GDM1 (cell line): ENCODE results near the gene IQCC.

Source experiments
- DNase-seq: peaks from one replicate; lab custom pipeline; 2025; lab: John Stamatoyannopoulos, UW

The IQCC gene

GRCh38 chr1:32224285-32224684 is 18.8 kb downstream of the IQCC start:
- no peak for DNase-seq

- DNase-seq = no peak
These were observed 23.3 kb downstream of the IQCC start for GRCh38 chr1:32228771-32229170.

DNA sequence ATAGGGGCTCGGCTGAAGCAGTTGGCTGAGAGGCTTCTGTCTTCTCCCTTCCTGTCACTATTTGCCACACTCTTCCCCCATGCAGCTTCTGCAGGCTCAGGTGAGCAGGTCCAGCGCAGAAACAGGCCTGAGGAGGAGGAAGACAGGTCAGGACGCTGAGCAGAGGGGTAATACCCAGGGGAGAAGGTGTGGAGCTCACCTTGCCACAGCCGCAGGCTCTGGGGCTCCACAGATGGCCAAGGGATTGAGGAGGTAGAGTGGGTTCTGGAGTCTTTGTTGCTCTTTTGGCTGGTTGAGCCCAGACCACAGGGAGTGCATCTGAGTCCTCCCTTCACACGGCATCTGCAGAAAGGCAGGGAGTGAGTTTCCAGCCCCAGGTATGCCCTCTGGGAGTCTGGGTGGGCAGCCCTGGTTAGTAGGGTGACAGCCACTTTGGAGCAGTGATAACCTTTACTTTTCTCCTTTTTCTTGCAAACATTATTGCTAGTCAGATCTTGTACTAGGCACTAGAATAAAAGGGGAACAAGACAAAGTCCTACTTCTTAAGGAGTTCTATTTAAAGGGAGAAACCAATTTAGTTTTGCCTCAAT is 26.5 kb downstream of the IQCC start:
- DNase-seq = no peak

DNA sequence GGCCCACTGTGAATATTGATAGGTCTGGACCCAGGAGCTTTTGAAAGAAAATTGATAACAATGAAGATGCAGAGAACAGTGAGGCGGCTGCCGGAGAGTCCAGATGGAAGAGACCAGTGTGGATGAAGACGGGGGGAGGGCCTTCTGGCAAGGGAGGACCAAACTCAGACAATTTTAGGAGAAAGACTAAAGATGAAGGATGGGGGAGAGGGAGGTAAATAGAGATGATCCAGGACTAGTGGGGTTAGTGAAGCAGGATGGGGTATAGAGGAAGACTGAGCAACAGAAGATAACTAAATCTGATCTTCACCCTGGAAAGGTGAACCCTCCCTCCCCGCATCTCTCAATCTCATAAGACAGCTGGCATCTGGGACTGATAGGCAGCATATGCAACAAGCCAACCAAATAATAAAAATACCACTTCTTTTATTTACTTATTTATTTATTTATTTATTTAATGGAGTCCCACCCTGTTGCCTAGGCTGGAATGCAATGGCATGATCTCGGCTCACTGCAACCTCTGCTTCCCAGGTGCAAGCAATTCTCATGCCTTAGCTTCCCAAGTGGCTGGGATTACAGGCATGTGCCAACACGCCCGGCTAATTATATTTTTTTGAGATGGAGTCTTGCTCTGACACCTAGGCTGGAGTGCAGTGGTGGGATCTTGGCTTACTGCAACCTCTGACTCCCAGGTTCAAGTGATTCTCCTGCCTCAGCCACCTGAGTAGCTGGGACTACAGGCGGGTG is 27.3 kb downstream of the IQCC start:
- no peak for DNase-seq

- no peak for DNase-seq
These were observed 29.3 kb downstream of the IQCC start for GRCh38 chr1:32234792-32235191.

GRCh38 chr1:32239337-32239736 is 33.9 kb downstream of the IQCC start:
- no peak for DNase-seq

GRCh38 chr1:32239790-32240139 is 34.3 kb downstream of the IQCC start:
- no peak for DNase-seq

GRCh38 chr1:32240140-32240951 is 34.9 kb downstream of the IQCC start:
- DNase-seq = no peak

DNA sequence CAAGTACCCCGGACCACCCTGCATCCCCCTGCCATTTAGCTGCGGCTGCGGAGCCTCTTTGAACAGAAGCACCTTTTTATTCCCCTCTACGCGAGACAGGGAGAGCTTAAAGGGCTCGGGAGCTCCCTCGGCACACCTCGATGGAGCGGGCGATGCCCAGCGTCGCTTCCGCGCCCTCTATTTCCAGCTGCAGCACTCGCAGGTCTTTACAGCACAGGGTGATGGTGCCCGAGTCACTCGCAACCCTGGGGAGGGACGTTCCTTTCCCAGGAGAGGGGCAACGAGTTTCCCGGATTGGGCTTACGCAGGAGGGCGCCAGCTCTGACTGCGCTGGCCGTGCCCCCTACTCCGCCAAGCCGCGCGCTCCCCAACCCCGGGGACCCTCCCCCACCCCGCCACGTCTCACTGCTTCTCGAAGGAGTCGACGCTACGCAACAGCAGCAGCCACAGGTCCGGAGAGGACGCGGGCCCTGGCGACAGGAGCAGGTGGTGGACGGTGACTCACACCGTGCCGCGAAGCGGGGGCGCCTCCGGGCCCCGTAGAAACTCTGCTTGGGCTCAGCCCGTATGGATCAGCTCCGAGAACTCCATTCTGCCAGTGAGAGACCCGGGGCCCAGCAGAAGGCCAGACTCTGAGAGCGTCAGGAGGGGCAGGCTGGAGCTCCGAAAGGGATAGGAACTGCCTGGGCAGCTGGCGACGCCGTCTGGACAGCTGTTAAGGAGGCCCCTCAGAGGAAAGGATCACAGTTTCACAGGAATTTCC is 35.7 kb downstream of the IQCC start:
- DNase-seq = no peak

DNA sequence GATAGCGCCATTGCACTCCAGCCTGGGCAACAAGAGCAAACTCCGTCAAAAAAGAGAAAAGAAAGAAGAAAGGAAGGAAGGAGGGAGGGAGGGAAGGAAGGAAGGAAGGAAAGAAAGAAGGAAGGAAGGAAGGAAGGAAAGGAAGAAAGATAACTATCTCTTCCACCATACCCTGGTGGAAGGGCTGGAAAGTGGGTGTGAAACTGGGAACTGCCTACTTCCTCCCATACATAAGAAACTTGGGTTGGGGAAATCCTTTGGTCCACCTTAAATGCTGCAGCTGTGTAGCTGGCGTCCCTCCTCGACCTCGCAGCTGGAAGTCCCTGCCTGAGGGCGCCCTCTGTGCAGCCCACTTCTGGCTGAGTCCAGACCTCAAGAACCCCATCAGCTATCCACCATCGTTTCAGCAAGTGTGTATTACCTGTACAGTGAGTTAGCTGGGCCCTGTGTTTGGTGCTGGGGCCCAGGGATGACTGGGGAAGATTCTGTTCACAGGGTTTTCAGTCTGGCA is 36.9 kb downstream of the IQCC start:
- DNase-seq = no peak

GRCh38 chr1:32246888-32247273 is 41.4 kb downstream of the IQCC start, which contains the start of gene FAM167B:
FAM167B (plus strand) TSS chr1:32247222; CDS start chr1:32247422, 200 bp downstream.
- DNase-seq = no peak

DNA sequence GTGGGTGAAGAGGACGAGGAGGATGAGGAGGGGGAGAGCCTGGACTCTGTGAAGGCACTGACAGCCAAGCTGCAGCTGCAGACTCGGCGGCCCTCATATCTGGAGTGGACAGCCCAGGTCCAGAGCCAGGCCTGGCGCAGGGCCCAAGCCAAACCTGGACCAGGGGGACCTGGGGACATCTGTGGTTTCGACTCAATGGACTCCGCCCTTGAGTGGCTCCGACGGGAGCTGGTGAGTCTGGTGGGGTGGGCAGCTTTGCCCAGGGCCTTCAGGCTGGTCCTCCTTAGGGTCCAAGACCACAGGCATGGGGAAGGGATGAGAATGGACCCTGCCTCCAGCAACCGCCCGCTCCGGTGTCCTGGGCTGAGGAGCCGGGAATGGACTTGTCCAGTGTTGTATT is 42.0 kb downstream of the IQCC start:
- no peak for DNase-seq

DNA sequence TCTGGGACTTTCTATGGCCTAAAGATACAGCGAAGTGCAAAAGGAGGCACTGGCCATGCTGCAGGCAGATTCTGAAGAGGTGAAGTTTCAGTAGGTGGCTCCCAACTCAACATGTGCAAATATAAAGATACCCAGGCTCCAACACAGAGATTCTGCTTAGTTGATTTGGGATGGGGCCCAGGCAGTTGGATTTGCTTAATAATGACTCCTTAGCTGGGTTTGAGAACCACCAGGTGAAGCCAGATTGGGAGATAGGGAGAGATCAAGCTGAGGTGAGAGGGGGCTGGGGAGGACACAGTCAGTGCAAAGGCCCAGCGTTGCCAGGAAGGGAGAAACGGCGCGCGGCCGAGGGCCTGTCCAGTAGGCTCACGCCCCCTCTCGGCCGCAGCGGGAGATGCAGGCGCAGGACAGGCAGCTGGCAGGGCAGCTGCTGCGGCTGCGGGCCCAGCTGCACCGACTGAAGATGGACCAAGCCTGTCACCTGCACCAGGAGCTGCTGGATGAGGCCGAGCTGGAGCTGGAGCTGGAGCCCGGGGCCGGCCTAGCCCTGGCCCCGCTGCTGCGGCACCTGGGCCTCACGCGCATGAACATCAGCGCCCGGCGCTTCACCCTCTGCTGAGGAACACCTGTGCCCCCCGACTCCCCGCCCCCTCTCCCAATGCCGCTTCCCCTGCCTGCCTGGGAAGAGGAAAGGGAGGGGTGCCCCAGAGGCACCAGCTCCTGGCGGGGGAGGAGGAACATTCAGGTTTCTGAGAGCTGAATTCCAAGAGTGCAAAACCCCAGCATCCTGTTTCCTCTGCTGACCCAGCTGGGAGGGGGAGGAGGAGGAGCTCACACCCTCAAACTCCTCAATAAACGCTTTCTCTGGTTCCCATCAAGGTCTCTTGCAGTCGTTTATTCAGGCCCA is 42.8 kb downstream of the IQCC start:
- peak; percentile 57 for DNase-seq

GRCh38 chr1:32249831-32250525 is 44.5 kb downstream of the IQCC start:
- peak; percentile 86 for DNase-seq

GRCh38 chr1:32250893-32251716 is 45.6 kb downstream of the IQCC start, which contains the start of gene LCK:
LCK (plus strand) TSS chr1:32251265; CDS start chr1:32274330, 23,065 bp downstream.
- DNase-seq = no peak

DNA sequence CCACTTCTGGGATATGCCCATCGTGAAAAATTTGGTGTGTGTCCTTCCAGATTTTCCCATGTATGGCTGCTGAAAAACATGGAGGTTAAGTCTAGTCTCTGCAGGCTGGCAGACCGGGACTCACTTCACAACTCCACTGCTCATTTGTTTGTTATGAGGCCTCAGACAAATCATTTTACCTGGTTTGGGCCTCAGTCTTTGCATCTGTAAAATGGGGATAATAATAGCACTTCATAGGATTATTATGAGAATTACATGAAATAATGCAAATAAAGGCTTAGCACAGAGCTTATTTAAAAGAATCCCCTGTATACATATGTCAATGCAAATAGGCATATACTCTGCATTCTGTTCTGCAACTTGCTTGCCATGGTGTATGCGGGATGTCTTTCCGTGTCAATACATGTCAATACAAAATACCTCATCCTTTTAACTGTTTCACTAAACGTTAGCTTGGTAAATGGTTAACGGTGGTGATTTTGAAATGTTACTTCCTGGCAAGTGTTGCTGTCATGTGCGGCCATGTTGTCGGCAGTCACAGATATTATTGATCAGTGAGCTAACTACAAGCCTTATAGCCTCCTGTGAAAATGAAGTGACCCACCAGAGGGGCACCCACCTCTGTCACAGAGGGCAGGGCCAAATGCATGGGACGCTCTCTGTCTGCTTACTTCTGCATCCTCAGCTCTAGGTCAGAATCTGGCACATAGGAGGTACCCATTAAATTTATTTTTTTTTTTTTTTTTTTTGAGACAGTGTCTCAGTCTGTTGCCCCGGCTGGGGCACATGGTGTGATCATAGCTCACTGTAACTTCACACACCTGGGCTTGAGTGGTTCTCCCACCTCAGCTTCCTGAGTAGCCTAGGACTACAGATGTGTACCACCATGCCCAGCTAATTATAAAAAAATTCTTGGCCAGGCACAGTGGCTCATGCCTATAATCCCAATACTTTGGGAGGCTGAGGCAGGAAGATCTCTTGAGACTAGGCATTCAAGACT is 49.9 kb downstream of the IQCC start:
- DNase-seq = no peak

GRCh38 chr1:32256473-32257226 is 51.2 kb downstream of the IQCC start:
- DNase-seq = no peak

- no peak for DNase-seq
These were observed 51.7 kb downstream of the IQCC start for GRCh38 chr1:32257227-32257508.
